Posterior cingulate gyrus (tissue), 11 donors: ENCODE measurements around the gene SP6.

ENCODE experiments used
- DNase-seq, 10 donors: peaks; one replicate each; pipeline versions ENCODE4 v3.0.0 to v3.0.0-alpha.2; 2020 to 2021; ENCODE audit warnings: mixed read lengths in 3 of 10
- intact Hi-C: fragments of 100-400 bp; cut with DNase I; formaldehyde crosslinking; loops from one replicate; pipeline ENCODE4 v1.15.1; 2023

The SP6 gene

GRCh38 chr17:47862621-47863440 is 11.9 kb upstream of the SP6 start:
- intact Hi-C loops = no loop called here
- no peak for DNase-seq

DNA sequence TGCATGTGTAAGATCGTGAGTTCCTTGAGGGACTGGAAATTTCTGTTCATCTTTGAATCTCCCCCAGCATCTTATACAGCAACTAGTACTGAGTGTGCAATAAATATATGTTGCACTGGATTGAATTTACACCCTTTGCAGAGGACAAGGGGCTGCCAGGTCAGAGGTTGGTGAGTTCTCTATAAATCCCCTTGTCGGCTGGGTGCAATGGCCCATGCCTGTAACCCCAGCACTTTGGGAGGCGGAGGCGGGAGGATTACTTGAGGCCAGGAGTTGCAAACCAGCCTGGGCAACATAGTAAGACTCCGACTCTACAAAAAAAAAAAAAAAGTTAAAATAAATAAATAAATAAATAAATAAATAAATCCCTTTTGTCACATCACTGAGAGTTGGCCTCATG is 9.4 kb upstream of the SP6 start:
- no peak for DNase-seq
- intact Hi-C loops = no loop called here

DNA sequence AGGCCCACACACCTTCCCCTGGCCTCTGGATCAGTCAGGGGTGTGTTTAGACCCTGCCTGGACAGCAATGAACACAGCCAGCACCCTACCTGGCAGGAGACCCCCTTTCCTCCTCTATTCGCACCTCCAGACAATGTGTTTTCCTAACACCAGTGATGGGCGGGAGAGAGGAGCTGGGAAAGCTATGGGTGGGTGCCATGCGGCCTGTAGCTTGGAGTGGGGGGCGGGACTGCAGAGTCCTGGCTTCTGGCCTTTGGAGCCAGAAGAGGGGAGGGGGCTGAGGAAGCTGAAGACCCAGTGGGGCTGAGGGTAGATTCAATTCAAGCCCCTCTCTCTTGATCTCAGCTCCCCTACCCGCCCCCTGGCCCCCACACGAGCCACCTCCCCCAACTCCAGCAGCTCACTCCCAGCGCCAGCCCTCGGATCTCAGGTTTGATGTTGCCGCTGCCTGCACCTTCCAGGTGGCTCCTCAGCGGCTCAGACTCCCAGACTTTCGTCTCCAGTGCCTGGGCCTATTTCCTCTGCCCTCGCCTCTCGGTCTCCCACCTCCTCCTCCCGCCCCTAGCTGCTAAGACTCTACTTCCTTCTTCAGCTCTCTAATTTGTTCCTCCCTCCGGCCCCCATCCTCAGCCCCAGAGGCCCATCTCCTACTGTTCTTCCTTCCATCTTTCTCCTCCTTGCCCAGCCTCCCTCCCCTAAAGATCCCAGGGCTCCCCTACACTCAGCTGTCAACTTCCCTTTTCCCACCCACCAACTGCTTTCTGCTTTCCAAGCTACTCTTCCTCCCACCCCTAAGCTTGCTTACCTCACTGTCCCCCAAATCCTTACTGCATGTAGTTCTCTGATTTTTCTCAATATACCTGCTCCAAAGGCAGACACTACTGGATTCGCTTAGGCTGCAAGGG is 6.8 kb upstream of the SP6 start:
- DNase-seq = no peak
- intact Hi-C loops = no loop called here

DNA sequence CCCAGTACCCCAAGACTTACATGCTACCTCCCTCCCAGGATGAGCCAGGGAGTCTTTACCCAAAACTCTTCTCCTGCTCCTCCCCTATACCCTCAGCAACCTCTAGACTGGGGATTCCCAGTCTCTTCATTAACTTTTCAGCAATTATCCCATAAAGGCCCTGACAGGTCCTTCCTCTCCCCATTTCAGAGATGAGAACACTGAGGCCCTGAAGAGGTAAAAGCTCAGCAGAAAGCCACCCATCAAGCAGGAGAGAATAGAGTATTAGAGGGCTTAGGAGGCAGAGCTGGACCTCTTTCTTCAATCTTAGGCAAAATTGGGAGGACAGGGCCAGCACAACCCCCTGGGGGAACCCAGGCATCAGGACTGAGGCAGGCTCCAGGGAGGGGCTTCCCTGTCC is 5.9 kb upstream of the SP6 start:
- no peak for DNase-seq
- intact Hi-C loops = no loop called here

- intact Hi-C loops = no loop called here
- DNase-seq = no peak
These were observed 4.8 kb upstream of the SP6 start for GRCh38 chr17:47855737-47856136.

DNA sequence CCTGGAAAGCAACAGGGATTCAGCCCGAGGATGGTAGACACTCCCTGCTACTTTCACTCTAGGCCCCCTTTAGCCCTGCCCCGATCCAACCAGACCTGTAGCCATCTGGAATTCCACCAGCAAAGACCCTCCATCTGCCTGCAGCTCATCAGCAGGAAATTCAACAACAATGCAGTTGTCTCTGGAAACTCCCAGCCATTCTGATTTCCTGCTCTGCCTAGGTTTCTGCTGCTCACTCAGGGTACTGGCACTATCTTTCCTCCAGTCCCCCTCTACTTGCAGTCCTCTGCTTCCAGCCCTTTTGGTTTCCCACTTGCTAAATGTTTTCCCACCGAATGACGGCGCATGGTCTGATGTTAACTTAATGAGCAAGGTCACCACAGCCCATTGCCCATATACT is 2.7 kb upstream of the SP6 start:
- no peak for DNase-seq
- intact Hi-C loops = no loop called here

DNA sequence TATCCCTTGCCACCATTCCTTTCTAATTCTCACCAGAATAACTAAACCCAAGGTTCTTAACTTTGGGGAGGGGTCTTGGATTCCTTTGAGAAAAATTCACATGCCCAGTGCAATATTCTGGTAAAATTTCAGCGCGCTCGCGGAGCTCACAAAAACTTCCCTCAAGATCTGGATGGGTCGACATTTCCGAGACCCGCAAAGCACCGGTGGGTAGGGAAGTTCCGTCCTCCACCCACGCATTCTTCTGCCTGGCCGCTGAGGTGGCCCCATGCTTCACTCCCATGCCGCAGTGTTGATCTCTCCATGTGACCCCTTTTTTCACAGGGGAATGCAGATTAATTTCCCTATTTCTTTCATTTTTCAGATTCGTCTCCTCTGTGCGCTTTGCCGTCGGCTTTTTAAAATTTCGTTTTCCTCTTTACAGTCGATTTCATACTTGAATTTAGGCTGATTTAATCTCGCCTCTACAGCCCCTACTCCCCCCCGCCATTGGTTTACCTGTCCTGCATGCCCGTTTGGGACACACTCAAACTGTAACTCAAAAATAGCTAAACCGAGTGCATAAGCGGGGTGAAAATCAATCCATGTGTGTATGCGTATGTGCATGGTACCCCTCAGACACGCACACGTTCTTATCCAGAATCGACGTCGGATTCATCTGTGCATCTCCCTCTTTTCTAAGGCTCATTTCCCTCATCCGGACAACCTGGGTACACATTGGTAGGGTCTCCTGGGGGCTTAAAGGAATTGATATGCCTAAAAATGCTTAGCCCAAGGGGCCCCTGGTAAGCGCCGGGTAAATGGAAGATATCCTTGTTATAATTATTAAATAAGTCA is 1.4 kb upstream of the SP6 start:
- DNase-seq = peak in 2 of 10 donors; percentile 12 to 45

DNA sequence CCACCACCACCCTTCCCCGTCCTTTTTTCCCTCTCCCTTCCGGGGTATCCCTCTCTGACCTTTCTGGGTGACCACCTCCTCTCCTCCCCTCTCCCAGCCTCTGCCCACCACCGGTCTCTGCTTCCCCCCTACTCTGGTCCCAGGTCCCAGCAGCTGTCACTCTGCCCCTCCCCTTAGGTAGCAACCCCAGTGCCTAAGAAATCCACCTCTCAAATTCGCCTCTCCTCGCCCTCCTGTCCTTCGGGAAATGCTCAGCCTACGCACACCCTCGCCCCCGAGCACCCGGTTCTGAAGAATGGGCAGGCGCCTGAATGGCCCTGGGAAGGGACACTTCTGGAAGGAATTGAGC is 775 bp upstream of the SP6 start:
- intact Hi-C loops = no loop called here
- DNase-seq = peak in 1 of 10 donors; percentile 15

More for the DNA sequence above, 1.4 kb upstream of the SP6 start:
- intact Hi-C loops = no loop called here

DNA sequence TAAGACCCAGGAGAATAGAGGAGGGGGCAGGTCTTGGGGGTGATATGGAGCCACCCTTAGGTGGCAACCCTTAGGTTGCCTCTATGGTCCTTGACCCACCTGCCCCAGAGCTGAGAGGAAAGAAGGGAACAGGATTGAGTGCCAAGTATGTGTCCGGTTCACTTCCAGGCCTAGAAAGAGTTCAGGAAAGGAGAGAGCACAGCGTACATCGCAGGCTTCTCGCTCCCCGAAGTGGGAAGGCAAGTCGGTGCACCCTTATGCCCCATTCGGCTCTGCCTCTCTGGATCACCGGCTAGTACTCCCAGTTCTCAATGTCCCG is 631 bp downstream of the SP6 start:
- intact Hi-C loops = no loop called here
- DNase-seq = no peak

DNA sequence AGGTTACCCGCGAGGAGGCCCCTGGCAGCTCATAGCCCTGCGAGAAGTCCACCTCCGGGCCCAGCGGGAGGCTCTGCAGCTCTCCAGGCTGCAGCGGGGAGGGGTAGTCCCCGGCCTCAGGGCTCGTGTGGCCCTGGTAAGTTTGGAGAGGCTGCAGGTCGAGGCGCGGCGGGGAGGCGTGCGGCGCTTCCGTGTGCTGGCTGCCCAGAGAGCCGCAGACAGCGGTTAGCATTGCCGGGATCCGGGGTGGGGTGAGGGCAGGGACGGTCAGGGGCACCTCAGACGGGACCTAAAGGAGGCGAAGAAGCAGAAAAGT is 2.8 kb downstream of the SP6 start:
- peak in 1 of 10 donors; percentile 64 for DNase-seq
- intact Hi-C loops = loop anchor here (10.0 kb wide), 1 partner anchor 127 kb away; the partner anchor contains the start of gene CDK5RAP3

DNA sequence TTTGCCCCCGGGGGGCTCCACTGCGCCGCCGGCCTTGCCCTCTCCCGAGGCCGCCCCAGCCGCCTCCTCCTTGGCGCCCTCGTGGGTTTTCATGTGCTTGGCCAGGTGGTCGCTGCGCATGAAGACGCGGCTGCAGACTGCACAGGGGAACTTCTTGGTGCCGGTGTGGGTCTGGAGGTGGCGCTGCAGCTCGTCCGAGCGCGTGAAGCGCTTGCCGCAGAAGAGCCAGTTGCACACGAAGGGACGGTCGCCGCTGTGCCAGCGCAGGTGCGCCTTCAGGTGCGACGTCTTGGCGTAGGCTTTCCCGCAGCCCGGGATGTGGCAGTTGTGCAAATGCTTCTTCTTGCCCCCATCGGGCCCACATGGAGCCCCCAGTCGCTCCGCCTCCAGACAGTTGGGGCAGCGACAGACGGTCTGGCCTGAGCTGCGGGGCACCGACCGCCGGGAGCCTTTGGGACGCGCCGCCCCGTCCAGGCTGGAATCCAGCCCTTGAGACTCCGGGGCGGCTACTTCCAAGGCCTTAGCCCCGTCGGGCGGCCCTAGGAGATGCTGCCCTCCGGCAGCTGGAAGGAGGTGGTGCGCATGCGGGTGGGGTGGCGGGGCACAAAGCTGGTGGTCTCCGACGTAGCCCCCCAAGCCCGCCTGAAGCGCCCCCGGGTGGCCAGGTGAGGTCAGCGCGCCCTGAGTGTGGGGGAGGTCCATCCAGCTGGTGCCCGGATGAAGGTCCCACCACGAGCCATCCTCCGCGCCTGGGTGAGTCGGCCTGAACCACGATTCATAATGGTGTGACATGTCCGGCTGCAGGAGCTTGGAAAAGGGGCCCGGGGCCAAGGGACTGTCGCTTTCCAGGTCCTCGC is 3.4 kb downstream of the SP6 start:
- intact Hi-C loops = loop anchor here (10.0 kb wide), 1 partner anchor 127 kb away; the partner anchor contains the start of gene CDK5RAP3
- DNase-seq = peak in 1 of 10 donors; percentile 81

DNA sequence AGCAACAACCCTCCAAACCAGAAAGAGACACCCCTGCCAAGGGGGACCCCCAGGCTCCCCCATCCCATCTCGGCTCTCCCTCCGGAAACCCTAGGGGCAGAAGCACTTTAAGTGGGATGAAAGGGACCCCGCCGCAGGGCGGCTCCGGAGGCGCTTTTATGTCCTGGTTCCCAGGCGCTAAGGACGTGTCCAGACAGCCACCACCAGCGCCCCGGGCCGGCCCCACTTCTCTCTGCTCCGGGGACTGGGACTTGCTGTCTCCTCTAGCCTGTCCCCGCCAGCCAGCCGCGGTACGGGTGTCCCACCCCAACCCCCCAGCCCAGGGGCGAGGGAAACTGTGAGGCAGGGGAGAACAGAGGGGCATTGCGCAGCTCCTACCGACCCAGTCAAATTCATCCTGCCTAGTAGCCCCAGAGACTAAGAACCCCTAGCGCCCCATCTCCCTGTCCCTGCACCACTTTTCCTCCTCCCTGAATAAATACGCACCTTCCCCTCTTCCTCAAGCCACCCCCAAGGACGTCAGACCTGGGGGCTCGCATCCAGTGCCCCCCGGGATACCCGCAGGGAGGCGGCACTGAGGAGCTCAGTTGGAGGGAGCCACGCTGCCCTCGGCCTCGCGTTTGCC is 4.1 kb downstream of the SP6 start:
- peak in 1 of 10 donors; percentile 86 for DNase-seq
- intact Hi-C loops = loop anchor here (10.0 kb wide), 1 partner anchor 128 kb away; the partner anchor contains the start of gene CDK5RAP3

DNA sequence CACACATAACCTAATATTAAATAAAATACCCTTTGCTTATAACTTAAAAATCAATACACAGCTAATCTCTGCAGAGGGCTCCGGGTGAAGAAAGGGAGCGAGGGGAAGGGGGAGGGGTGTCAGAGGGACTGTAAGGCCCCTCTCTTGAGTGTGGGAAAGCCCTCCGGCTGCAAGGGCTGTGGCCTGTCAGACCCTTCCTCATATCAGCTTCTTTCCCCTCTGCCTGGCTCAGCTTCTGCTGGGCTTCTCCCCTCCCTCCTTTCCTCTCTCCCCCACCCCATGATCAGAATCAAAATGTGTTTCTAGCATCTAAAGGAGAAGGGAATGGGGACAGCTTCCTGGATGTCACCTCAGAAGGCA is 5.3 kb downstream of the SP6 start:
- intact Hi-C loops = loop anchor here (10.0 kb wide), 1 partner anchor 129 kb away; the partner anchor contains the start of gene CDK5RAP3
- DNase-seq = peak in 1 of 10 donors; percentile 13

GRCh38 chr17:47844814-47845715 is 5.9 kb downstream of the SP6 start:
- intact Hi-C loops = loop anchor here (5.0 to 10.0 kb wide), 2 partner anchors 130 to 177 kb away; partner anchors contain the start of gene CDK5RAP3
- peak in 2 of 10 donors; percentile 29 to 61 for DNase-seq

DNA sequence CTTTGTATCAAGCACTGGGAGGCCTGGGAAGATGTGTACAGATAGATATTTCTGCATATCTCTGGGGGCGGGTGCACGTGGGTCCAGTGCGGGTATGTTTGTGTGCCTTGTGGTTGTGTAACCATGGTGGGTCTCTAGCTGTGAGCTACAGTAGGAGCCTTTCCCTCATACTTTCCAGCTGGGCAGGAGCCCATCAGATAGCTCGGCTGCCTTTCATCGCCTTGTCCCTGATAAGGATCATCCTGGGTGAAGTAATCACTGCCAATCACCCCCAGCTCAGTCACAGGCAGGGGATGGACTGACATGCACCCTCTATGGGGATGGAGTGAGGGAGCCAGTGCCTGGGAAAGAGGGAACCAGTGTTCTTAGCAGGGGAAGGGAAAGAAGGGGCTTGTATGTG is 6.7 kb downstream of the SP6 start:
- intact Hi-C loops = loop anchor here (5.0 to 10.0 kb wide), 2 partner anchors 131 to 178 kb away; partner anchors contain the start of gene CDK5RAP3
- peak in 1 of 10 donors; percentile 25 for DNase-seq

- peak in 1 of 10 donors; percentile 26 for DNase-seq
- intact Hi-C loops = loop anchor here (5.0 to 10.0 kb wide), 2 partner anchors 131 to 179 kb away; partner anchors contain the start of gene CDK5RAP3
These were observed 7.6 kb downstream of the SP6 start for GRCh38 chr17:47843391-47843730.

- intact Hi-C loops = loop anchor here (1.0 to 10.0 kb wide), 3 partner anchors 49 to 181 kb away; partner anchors contain the start of gene CDK5RAP3
- peak in 1 of 10 donors; percentile 63 for DNase-seq
These were observed 9.3 kb downstream of the SP6 start for GRCh38 chr17:47841488-47842291.
